Cardiac septum (tissue), 1 donor: Measurements from ENCODE around the gene FBF1. TPM values are rescaled to one million over a fixed set of nuclear protein-coding genes. Genes with fewer than 3 reads are reported as not detected.
A peak's percentile ranks its signal among the peaks of the same experiment; 100 is the strongest.
"Not testable (repeated sequence)": the region's sequence is repeated elsewhere in the genome, so short reads cannot be mapped to it uniquely, and the experiment has no call there.

Experiments
- DNase-seq: peaks from one replicate; pipeline ENCODE4 v3.0.0-alpha.2; 2020; ENCODE audit warnings: low spot score
- intact Hi-C: fragments of 100-400 bp; cut with DNase I; formaldehyde crosslinking; loops from one replicate; pipeline ENCODE4 v1.14.0; 2022
- total RNA-seq: library from RNA; stranded (reverse); fragmentation: NEBNext Ultra II Directional; extraction: Animal tissue kit (Norgen Biotek cat#: 25700); gene quantifications from one replicate; pipeline ENCODE4 v1.2.1, GENCODE V29; 2021
- donor health status: DM: no; HTN: no; CAD: no.

The FBF1 gene
- total RNA-seq, 1 donor from 2014 or later, result 5.2 TPM

- intact Hi-C loops, result no loop called here
- DNase-seq, result no peak
Measured at GRCh38 chr17:75878174-75878998, 62.5 kb downstream of the FBF1 start, which contains the start of gene TRIM47. Gene TRIM47, minus strand, starts transcription at chr17:75878581. Its CDS starts 33 bp downstream, at chr17:75878548.

- intact Hi-C loops, result loop anchor here (1.0 to 2.0 kb wide), 4 partner anchors 19 to 93 kb away; partner anchors contain the start of genes TRIM65, UNK and WBP2
- no peak for DNase-seq
Measured at GRCh38 chr17:75877752-75878173, 63.1 kb downstream of the FBF1 start.

- peak; percentile 97 for DNase-seq
- intact Hi-C loops, result loop anchor here (1.0 to 2.0 kb wide), 4 partner anchors 19 to 93 kb away; partner anchors contain the start of genes TRIM65, UNK and WBP2
Measured at GRCh38 chr17:75876938-75877751, 63.7 kb downstream of the FBF1 start.

GRCh38 chr17:75876190-75876937 lies 64.5 kb downstream of the FBF1 start:
- no peak for DNase-seq
- intact Hi-C loops, result loop anchor here (2.0 kb wide), 1 partner anchor 68 kb away; no protein-coding TSS in a partner anchor

GRCh38 chr17:75875940-75876189 lies 65.0 kb downstream of the FBF1 start:
- no peak for DNase-seq
- intact Hi-C loops, result loop anchor here (2.0 kb wide), 1 partner anchor 67 kb away; no protein-coding TSS in a partner anchor

GRCh38 chr17:75875182-75875939 lies 65.5 kb downstream of the FBF1 start:
- intact Hi-C loops, result no loop called here
- no peak for DNase-seq

- DNase-seq, result no peak
- intact Hi-C loops, result no loop called here
Measured at GRCh38 chr17:75874323-75875181, 66.3 kb downstream of the FBF1 start.

- intact Hi-C loops, result no loop called here
Measured at GRCh38 chr17:75873587-75874322, 67.1 kb downstream of the FBF1 start.

GRCh38 chr17:75872434-75873351 lies 68.1 kb downstream of the FBF1 start:
- peak; percentile 88 for DNase-seq
- intact Hi-C loops, result no loop called here

More at GRCh38 chr17:75873587-75874322, 67.1 kb downstream of the FBF1 start:
- no peak for DNase-seq

GRCh38 chr17:75870228-75870627 lies 70.6 kb downstream of the FBF1 start:
- intact Hi-C loops, DNase-seq: not testable (repeated sequence)

- DNase-seq, result no peak
Measured at GRCh38 chr17:75869282-75870141, 71.3 kb downstream of the FBF1 start.

GRCh38 chr17:75868730-75869281 lies 72.0 kb downstream of the FBF1 start:
- intact Hi-C loops, DNase-seq: not testable (repeated sequence)

More at GRCh38 chr17:75869282-75870141, 71.3 kb downstream of the FBF1 start:
- intact Hi-C loops, result no loop called here

GRCh38 chr17:75865404-75866188 lies 75.2 kb downstream of the FBF1 start:
- intact Hi-C loops, DNase-seq: not testable (repeated sequence)

GRCh38 chr17:75864887-75865286 lies 76.0 kb downstream of the FBF1 start:
- intact Hi-C loops, DNase-seq: not testable (repeated sequence)
